GM18519 (cell line): ENCODE data around the gene RAP2C.

Experiments used
- ATAC-seq: cut with Tn5 transposase; IDR thresholded peaks from one replicate; pipeline ENCODE4 v1.9.1; 2021; ENCODE audit warnings: mild to moderate bottlenecking, moderate library complexity; ENCODE audit not compliant: unreplicated experiment, low FRiP score

The RAP2C gene

GRCh38 chrX:132219343-132219768 is at the start of gene RAP2C:
Gene RAP2C (minus strand): TSS chrX:132219447. CDS start chrX:132217268, 2,179 bp downstream.
- no peak for ATAC-seq

- ATAC-seq: no peak
Observed at GRCh38 chrX:132267392-132267791, 48.1 kb upstream of the RAP2C start.

GRCh38 chrX:132266583-132267355 is 47.5 kb upstream of the RAP2C start:
- peak; percentile 93 for ATAC-seq

GRCh38 chrX:132263127-132263526 is 43.9 kb upstream of the RAP2C start:
- ATAC-seq: no peak

GRCh38 chrX:132258509-132258908 is 39.3 kb upstream of the RAP2C start:
- ATAC-seq: no peak

GRCh38 chrX:132257116-132257515 is 37.9 kb upstream of the RAP2C start:
- ATAC-seq: no peak

- ATAC-seq: no peak
Observed at GRCh38 chrX:132236121-132236520, 16.9 kb upstream of the RAP2C start.

- no peak for ATAC-seq
Observed at GRCh38 chrX:132235488-132235887, 16.2 kb upstream of the RAP2C start.

GRCh38 chrX:132231587-132231986 is 12.3 kb upstream of the RAP2C start:
- no peak for ATAC-seq

- ATAC-seq: no peak
Observed at GRCh38 chrX:132227383-132228112, 8.3 kb upstream of the RAP2C start.

- no peak for ATAC-seq
Observed at GRCh38 chrX:132226169-132226568, 6.9 kb upstream of the RAP2C start.

GRCh38 chrX:132218100-132218812 is 991 bp downstream of the RAP2C start:
- ATAC-seq: peak; percentile 51

- ATAC-seq: peak; percentile 45
Observed at GRCh38 chrX:132217203-132218073, 1.8 kb downstream of the RAP2C start.

- ATAC-seq: no peak
Observed at GRCh38 chrX:132216806-132217202, 2.4 kb downstream of the RAP2C start.

GRCh38 chrX:132216283-132216682 is 3.0 kb downstream of the RAP2C start:
- ATAC-seq: no peak

- ATAC-seq: no peak
Observed at GRCh38 chrX:132214518-132214917, 4.7 kb downstream of the RAP2C start.

- ATAC-seq: no peak
Observed at GRCh38 chrX:132209527-132209926, 9.7 kb downstream of the RAP2C start.

GRCh38 chrX:132208422-132208821 is 10.8 kb downstream of the RAP2C start:
- no peak for ATAC-seq

- ATAC-seq: no peak
Observed at GRCh38 chrX:132207996-132208395, 11.3 kb downstream of the RAP2C start.

GRCh38 chrX:132206259-132206658 is 13.0 kb downstream of the RAP2C start:
- ATAC-seq: no peak
